Measurements from ENCODE around the gene FOXJ3.
"Not testable (repeated sequence)": the region's sequence is repeated elsewhere in the genome, so short reads cannot be mapped to it uniquely, and the experiment has no call there.

Gene FOXJ3

GRCh38 chr1:42209526-42210251 is 125.3 kb downstream of the FOXJ3 start:
- TF ChIP-seq, protein P1, sequence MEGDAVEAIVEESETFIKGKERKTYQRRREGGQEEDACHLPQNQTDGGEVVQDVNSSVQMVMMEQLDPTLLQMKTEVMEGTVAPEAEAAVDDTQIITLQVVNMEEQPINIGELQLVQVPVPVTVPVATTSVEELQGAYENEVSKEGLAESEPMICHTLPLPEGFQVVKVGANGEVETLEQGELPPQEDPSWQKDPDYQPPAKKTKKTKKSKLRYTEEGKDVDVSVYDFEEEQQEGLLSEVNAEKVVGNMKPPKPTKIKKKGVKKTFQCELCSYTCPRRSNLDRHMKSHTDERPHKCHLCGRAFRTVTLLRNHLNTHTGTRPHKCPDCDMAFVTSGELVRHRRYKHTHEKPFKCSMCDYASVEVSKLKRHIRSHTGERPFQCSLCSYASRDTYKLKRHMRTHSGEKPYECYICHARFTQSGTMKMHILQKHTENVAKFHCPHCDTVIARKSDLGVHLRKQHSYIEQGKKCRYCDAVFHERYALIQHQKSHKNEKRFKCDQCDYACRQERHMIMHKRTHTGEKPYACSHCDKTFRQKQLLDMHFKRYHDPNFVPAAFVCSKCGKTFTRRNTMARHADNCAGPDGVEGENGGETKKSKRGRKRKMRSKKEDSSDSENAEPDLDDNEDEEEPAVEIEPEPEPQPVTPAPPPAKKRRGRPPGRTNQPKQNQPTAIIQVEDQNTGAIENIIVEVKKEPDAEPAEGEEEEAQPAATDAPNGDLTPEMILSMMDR (IDR thresholded peaks at IDR 0.05; ENCODE audit: insufficient read depth, low read length, poor library complexity, severe bottlenecking), result no peak
- no peak for TF ChIP-seq EZH2phosphoT487 (conservative IDR thresholded peaks at IDR 0.05; ENCODE audit: low read length)
- Histone ChIP-seq H3F3A (ENCODE audit: insufficient read depth) (0 out of 2 replicates have a peak, but pooled peaks cover under 1% of the 10 kb centered on the region), H3K36me3 (ENCODE audit: low read length) (peaks cover 8% of the 10 kb centered on the region; the same call in 1 of the 2 replicates), H2AFZ (ENCODE audit: low read depth, low read length, severe bottlenecking) (no peak overlapping the region), H3K9ac (ENCODE audit: low read length) (no peak overlapping the region), H3K27ac (ENCODE audit: low read depth, low read length) (no peak overlapping the region), H4K20me1 (ENCODE audit: low read depth, low read length) (no peaks in the 10 kb centered on the region), H3K4me2 (ENCODE audit: low read depth, low read length, poor library complexity, severe bottlenecking) (no peak overlapping the region), H3K9me3 (ENCODE audit: insufficient read depth, low read length) (no peaks in the 10 kb centered on the region), H3K27me3 (ENCODE audit: low read length) (no peaks in the 10 kb centered on the region), H3K9me2 (replicated peaks; ENCODE audit: insufficient read depth, low read length) (no peaks in the 10 kb centered on the region), H3K79me2 (ENCODE audit: insufficient read depth, low read length) (peaks cover 68% of the 10 kb centered on the region), H3K4me3 (ENCODE audit: insufficient read depth, low read length, poor library complexity, severe bottlenecking) (no peak overlapping the region)

DNA sequence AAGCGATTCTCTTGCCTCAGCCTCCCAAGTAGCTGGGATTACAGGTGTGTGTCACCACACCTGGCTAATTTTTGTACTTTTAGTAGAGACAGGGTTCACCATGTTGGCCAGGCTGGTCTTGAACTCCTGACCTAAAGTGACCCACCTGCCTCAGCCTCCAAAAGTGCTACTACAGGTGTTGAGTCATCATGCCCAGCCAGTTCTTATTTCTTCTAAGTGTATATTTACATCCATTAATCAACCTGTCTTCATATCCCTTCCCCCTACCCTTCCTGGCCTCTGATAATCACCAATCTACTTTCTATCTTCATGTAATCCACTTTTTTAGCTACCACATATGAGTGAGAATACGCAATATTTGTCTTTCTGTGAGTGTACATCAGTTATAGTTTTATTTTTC is 128.1 kb downstream of the FOXJ3 start:
- H3K4me3 ChIP-seq (ENCODE audit: insufficient read depth, low read length, poor library complexity, severe bottlenecking); H3F3A ChIP-seq (ENCODE audit: insufficient read depth); H3K9me2 ChIP-seq (replicated peaks; ENCODE audit: insufficient read depth, low read length); H3K4me2 ChIP-seq (ENCODE audit: low read depth, low read length, poor library complexity, severe bottlenecking); H4K20me1 ChIP-seq (ENCODE audit: low read depth, low read length); H3K9ac ChIP-seq (ENCODE audit: low read length); H2AFZ ChIP-seq (ENCODE audit: low read depth, low read length, severe bottlenecking); H3K27ac ChIP-seq (ENCODE audit: low read depth, low read length); H3K9me3 ChIP-seq (ENCODE audit: insufficient read depth, low read length); H3K27me3 ChIP-seq (ENCODE audit: low read length): not testable (repeated sequence)
- Histone ChIP-seq H3K36me3 (ENCODE audit: low read length) (peaks cover 13% of the 10 kb centered on the region; the same call in 1 of the 2 replicates), H3K79me2 (ENCODE audit: insufficient read depth, low read length) (peaks cover 48% of the 10 kb centered on the region)

DNA sequence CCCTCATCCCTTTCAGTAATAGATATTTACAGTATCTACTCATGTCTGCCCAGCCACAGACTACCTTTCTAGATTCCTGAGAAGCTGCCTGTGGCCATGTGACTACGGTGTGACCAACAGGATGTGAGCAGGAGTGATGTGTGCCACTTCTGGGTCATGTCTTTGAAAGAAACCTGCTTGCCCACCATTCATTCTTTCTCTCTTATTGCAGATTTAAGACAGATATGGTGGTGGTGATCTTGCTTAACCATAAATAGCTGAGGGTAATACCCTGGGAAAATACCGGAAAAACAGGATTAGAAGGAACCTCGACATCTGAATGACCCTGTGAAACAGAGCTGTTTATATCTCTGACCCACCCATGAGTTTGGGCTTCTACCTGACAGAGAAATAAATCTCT is 128.9 kb downstream of the FOXJ3 start:
- Histone ChIP-seq H3K36me3 (ENCODE audit: low read length) (peaks cover 17% of the 10 kb centered on the region; the same call in 1 of the 2 replicates), H4K20me1 (ENCODE audit: low read depth, low read length) (no peaks in the 10 kb centered on the region), H3K27ac (ENCODE audit: low read depth, low read length) (no peak overlapping the region), H3K4me2 (ENCODE audit: low read depth, low read length, poor library complexity, severe bottlenecking) (no peak overlapping the region), H3K79me2 (ENCODE audit: insufficient read depth, low read length) (peaks cover 40% of the 10 kb centered on the region), H2AFZ (ENCODE audit: low read depth, low read length, severe bottlenecking) (no peak overlapping the region), H3K9me3 (ENCODE audit: insufficient read depth, low read length) (no peaks in the 10 kb centered on the region), H3K27me3 (ENCODE audit: low read length) (no peaks in the 10 kb centered on the region), H3K9ac (ENCODE audit: low read length) (no peak overlapping the region), H3K9me2 (replicated peaks; ENCODE audit: insufficient read depth, low read length) (no peaks in the 10 kb centered on the region), H3F3A (ENCODE audit: insufficient read depth) (no peaks in the 10 kb centered on the region), H3K4me3 (ENCODE audit: insufficient read depth, low read length, poor library complexity, severe bottlenecking) (no peak overlapping the region)
- no peak for TF ChIP-seq EZH2phosphoT487 (conservative IDR thresholded peaks at IDR 0.05; ENCODE audit: low read length)
- TF ChIP-seq, protein P1 (IDR thresholded peaks at IDR 0.05; ENCODE audit: insufficient read depth, low read length, poor library complexity, severe bottlenecking), result no peak

DNA sequence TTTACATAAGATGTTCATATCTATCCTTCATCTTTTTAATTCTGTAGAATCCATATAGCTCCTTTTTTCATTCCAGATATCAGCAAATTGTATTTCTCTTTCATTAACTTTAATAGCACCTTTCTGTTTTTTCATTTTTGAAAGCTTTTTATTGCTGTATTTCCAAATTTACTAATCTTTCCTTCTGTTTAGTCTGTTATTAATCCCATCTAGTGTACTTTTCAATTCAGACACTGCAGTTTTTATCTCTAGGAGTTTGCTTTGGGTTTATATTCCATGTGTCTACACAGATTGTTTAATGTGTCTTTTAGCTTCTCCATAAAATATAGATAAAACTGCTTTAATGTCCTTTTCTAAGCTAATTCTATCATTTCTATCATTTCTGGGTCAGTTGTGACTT is 133.0 kb downstream of the FOXJ3 start:
- Histone ChIP-seq H3K4me3 (ENCODE audit: insufficient read depth, low read length, poor library complexity, severe bottlenecking) (no peak overlapping the region), H3K9me2 (replicated peaks; ENCODE audit: insufficient read depth, low read length) (no peaks in the 10 kb centered on the region), H3K9me3 (ENCODE audit: insufficient read depth, low read length) (no peaks in the 10 kb centered on the region), H3K9ac (ENCODE audit: low read length) (no peak overlapping the region), H2AFZ (ENCODE audit: low read depth, low read length, severe bottlenecking) (no peak overlapping the region), H3K79me2 (ENCODE audit: insufficient read depth, low read length) (peaks cover 4% of the 10 kb centered on the region; the same call in 1 of the 2 replicates), H3K27me3 (ENCODE audit: low read length) (no peaks in the 10 kb centered on the region), H3F3A (ENCODE audit: insufficient read depth) (no peaks in the 10 kb centered on the region), H3K36me3 (ENCODE audit: low read length) (peaks cover 20% of the 10 kb centered on the region; the same call in 1 of the 2 replicates), H4K20me1 (ENCODE audit: low read depth, low read length) (no peaks in the 10 kb centered on the region), H3K27ac (ENCODE audit: low read depth, low read length) (no peak overlapping the region), H3K4me2 (ENCODE audit: low read depth, low read length, poor library complexity, severe bottlenecking) (no peak overlapping the region)
- TF ChIP-seq, protein P1 (IDR thresholded peaks at IDR 0.05; ENCODE audit: insufficient read depth, low read length, poor library complexity, severe bottlenecking), result no peak
- no peak for TF ChIP-seq EZH2phosphoT487 (conservative IDR thresholded peaks at IDR 0.05; ENCODE audit: low read length)

All from SU-DHL-6 (cell line).